ENCODE results near the gene PRKD1.

- TF ChIP-seq CTCF (IDR thresholded peaks at IDR 0.05 in 2 of 3, conservative IDR thresholded peaks at IDR 0.05 in 1 of 3; ENCODE audit: borderline replicate concordance in 1 of 3, insufficient read depth in 1 of 3, low read depth in 2 of 3, low read length in 2 of 3) (no peak), CEBPB (IDR thresholded peaks at IDR 0.05; ENCODE audit: low read depth) (no peak), POLR2A (IDR thresholded peaks at IDR 0.05; ENCODE audit: borderline replicate concordance, extremely low read depth, insufficient read depth, insufficient read length) (no peak)
These were observed 358.5 kb downstream of the PRKD1 start for GRCh38 chr14:29569194-29569593.

Measured in HCT116 (cell line).